GM21717 (cell line): ENCODE results near the gene IL19.
A peak's percentile ranks its signal among the peaks of the same experiment; 100 is the strongest.
"Not testable (repeated sequence)": the region's sequence is repeated elsewhere in the genome, so short reads cannot be mapped to it uniquely, and the experiment has no call there.

ENCODE experiments used
- ATAC-seq: cut with Tn5 transposase; IDR thresholded peaks from one replicate; pipeline ENCODE4 v1.9.1; 2021; ENCODE audit warnings: mild to moderate bottlenecking, moderate library complexity; ENCODE audit not compliant: unreplicated experiment

IL19 gene

GRCh38 chr1:206772243-206772937, 1.8 kb downstream of the IL19 start, which contains the start of gene IL10:
Gene IL10 (minus strand): TSS chr1:206772494. CDS start chr1:206772435, 59 bp downstream.
- no peak for ATAC-seq

- no peak for ATAC-seq
Measured at GRCh38 chr1:206774093-206774492, 3.5 kb downstream of the IL19 start.

GRCh38 chr1:206776229-206776628, 5.7 kb downstream of the IL19 start:
- no peak for ATAC-seq

- no peak for ATAC-seq
Measured at GRCh38 chr1:206778031-206778430, 7.5 kb downstream of the IL19 start.

- not testable (repeated sequence) for ATAC-seq
Measured at GRCh38 chr1:206778911-206779310, 8.3 kb downstream of the IL19 start.

- ATAC-seq = no peak
Measured at GRCh38 chr1:206779638-206780037, 9.1 kb downstream of the IL19 start.

- ATAC-seq = peak; percentile 48
Measured at GRCh38 chr1:206782448-206782847, 11.9 kb downstream of the IL19 start.

GRCh38 chr1:206783506-206783905, 12.9 kb downstream of the IL19 start:
- no peak for ATAC-seq

GRCh38 chr1:206784471-206784903, 13.9 kb downstream of the IL19 start:
- ATAC-seq = peak; percentile 62

- ATAC-seq = no peak
Measured at GRCh38 chr1:206785182-206785765, 14.7 kb downstream of the IL19 start.

GRCh38 chr1:206786212-206786886, 15.8 kb downstream of the IL19 start:
- ATAC-seq = no peak

- no peak for ATAC-seq
Measured at GRCh38 chr1:206787891-206788290, 17.3 kb downstream of the IL19 start.

GRCh38 chr1:206788487-206789050, 18.0 kb downstream of the IL19 start:
- ATAC-seq = no peak

GRCh38 chr1:206790502-206791250, 20.1 kb downstream of the IL19 start:
- no peak for ATAC-seq

GRCh38 chr1:206792939-206793607, 22.5 kb downstream of the IL19 start:
- ATAC-seq = peak; percentile 43

GRCh38 chr1:206793620-206794019, 23.0 kb downstream of the IL19 start:
- no peak for ATAC-seq

GRCh38 chr1:206794294-206794908, 23.8 kb downstream of the IL19 start:
- ATAC-seq = no peak

- no peak for ATAC-seq
Measured at GRCh38 chr1:206796116-206796515, 25.5 kb downstream of the IL19 start.

- ATAC-seq = no peak
Measured at GRCh38 chr1:206796981-206797402, 26.4 kb downstream of the IL19 start.
